Naive thymus-derived CD8-positive, alpha-beta T cell (primary cell): ENCODE measurements around the gene HIC2. TPM values are rescaled to one million over a fixed set of nuclear protein-coding genes. Genes with fewer than 3 reads are reported as not detected.
A peak's percentile ranks its signal among the peaks of the same experiment; 100 is the strongest.
"Not testable (repeated sequence)": the region's sequence is repeated elsewhere in the genome, so short reads cannot be mapped to it uniquely, and the experiment has no call there.

ENCODE experiments used
- ATAC-seq, 2 donors: fragments of 150-1000 bp; cut with Tn5 transposase in 1 of 2; sonication (Bioruptor Pico), chemical (Tn5 transposase) in 1 of 2; 1 replicate in 1 of 2; 2 replicates in 1 of 2; pipeline ENCODE4 v1.10.0; 2021; ENCODE audit warnings: mild to moderate bottlenecking in 2 of 2, moderate library complexity in 2 of 2
- POLR2A ChIA-PET: fragments of 350-600 bp; sonication (Branson Sonifier 250); formaldehyde crosslinking; loops from one replicate; lab custom pipeline; 2021; ENCODE audit warnings: antibody characterized with exemption; lab: Charles Lee
- DNase-seq, 10 donors: peaks; one replicate each; pipeline versions ENCODE4 v3.0.0 to v3.0.0-alpha.2; 2020 to 2022
- H3K27ac Mint-ChIP-seq, 10 donors: one replicate each; pipeline ENCODE4 v1.8.0; 2020 to 2022; ENCODE audit warnings: mild to moderate bottlenecking in 10 of 10, mixed read lengths in 10 of 10, moderate library complexity in 4 of 10, inconsistent platforms in 1 of 10
- H3K27me3 Mint-ChIP-seq, 5 donors: one replicate each; pipeline ENCODE4 v1.8.0; 2021 to 2022; ENCODE audit warnings: mixed read lengths in 5 of 5
- H3K36me3 Mint-ChIP-seq, 3 donors: one replicate each; pipeline ENCODE4 v1.8.0; 2020 to 2022; ENCODE audit warnings: mixed read lengths in 3 of 3, mild to moderate bottlenecking in 2 of 3, inconsistent platforms in 1 of 3
- H3K4me1 Mint-ChIP-seq, 4 donors: one replicate each; pipeline ENCODE4 v1.8.0; 2021 to 2022; ENCODE audit warnings: mixed read lengths in 4 of 4
- H3K4me3 Mint-ChIP-seq, 10 donors: one replicate each; pipeline ENCODE4 v1.8.0; 2020 to 2022; ENCODE audit warnings: mild to moderate bottlenecking in 10 of 10, mixed read lengths in 10 of 10, moderate library complexity in 6 of 10, inconsistent platforms in 1 of 10
- H3K9me3 Mint-ChIP-seq, 9 donors: one replicate each; pipeline ENCODE4 v1.8.0; 2020 to 2022; ENCODE audit warnings: mixed read lengths in 9 of 9, mild to moderate bottlenecking in 3 of 9, inconsistent platforms in 1 of 9, moderate library complexity in 1 of 9
- polyA plus RNA-seq, 3 donors: library from polyadenylated mRNA; unstranded; fragments of 300-500 nt; fragmentation: Illumina TruSeq; gene quantifications; one replicate each; pipeline ENCODE4 v1.2.3, GENCODE V29; 2021
- total RNA-seq, 8 experiments: library from RNA in 2 of 8; stranded (reverse) in 2 of 8; gene quantifications; one replicate each; pipeline ENCODE4 v1.2.3 and lab custom pipeline; 2021 to 2026

The HIC2 gene
- total and polyA plus RNA-seq, 5 experiments from 2014 or later = 0.77 to 11.3 (median 1.1) TPM

DNA sequence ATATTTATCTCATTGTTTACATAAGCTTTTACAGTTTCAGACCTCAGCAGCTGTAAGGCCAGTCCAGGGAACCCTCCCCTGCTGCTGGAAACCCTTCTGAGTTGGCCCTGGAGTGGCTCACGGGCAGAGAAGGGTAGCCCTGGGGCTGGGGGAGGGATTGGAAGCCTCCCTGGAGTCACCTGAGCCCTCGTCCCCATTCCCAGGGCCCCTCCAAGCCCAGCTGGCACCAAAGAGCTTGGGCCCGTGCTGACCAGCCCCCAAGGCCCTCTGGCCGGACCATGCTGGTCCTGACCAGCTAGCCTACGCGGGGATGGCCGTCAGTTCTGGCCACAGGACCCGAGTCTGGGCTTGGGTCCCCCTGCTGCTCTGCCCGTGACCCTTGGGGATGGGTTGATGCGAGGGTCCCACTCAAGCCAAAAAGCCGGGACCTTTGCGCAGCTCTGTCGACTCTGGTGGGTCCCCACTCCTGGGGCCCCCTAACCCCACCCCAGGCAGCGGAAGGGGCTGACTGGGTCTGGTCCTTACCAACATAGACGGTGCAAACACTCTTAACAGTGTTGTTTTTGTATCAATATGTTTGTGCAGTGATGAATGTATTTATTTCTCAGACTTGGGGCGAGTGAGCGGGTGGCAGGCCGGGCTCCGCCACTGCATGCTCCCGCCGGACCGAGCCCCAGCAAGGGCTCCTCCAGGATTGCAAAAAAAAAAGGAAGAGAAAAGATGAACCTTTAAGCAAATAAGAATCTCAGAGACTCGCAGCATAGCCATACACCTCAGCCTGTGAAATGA is 32.6 kb downstream of the HIC2 start:
- peaks cover 0 to 22% (median 0%) of the 10 kb centered on the region in 3 donors for H3K36me3 Mint-ChIP-seq
- no peaks in the 10 kb centered on the region for H3K9me3 Mint-ChIP-seq
- no peak for ATAC-seq
- no peak for DNase-seq
- H3K4me3 Mint-ChIP-seq = peak overlapping the region in 1 of 10 donors; percentile 30
- POLR2A ChIA-PET = no interaction called here
- no peaks in the 10 kb centered on the region for H3K27me3 Mint-ChIP-seq
- no peaks in the 10 kb centered on the region for H3K4me1 Mint-ChIP-seq
- peak overlapping the region in 1 of 10 donors; percentile 31 for H3K27ac Mint-ChIP-seq

GRCh38 chr22:21450320-21450831 is 33.2 kb downstream of the HIC2 start:
- Mint-ChIP-seq H3K4me3 (no peak overlapping the region), H3K27me3 (no peaks in the 10 kb centered on the region), H3K4me1 (no peaks in the 10 kb centered on the region), H3K36me3 (peaks cover 0 to 22% (median 0%) of the 10 kb centered on the region in 3 donors), H3K27ac (no peak overlapping the region), H3K9me3 (no peaks in the 10 kb centered on the region)
- ATAC-seq = no peak
- POLR2A ChIA-PET = no interaction called here
- DNase-seq = no peak

DNA sequence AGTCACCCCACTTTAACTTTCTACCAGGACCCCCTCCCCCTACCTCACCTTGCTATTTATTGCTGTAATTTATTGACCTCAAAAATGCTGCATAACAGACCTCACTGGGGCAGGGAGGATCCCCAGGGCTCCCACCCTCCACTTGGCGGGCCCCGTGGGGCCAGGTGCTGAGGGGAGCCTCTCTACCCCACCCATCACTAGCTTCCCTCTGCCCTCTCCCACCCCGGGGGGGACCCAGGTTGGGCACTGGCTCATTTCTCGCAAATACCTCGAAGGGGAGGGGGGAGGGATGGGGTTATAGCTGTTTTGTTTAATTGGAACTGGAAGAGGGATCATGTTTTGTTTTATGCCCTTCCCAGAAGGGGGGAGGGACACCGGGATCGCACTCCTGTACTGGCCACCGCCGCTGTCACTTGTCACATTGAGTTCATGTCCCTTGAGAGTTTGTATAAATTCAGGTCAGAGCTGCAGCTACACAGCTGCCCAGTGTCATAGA is 33.7 kb downstream of the HIC2 start:
- H3K9me3 Mint-ChIP-seq = no peaks in the 10 kb centered on the region
- POLR2A ChIA-PET = no interaction called here
- peaks cover 0 to 19% (median 0%) of the 10 kb centered on the region in 3 donors for H3K36me3 Mint-ChIP-seq
- H3K27ac Mint-ChIP-seq = no peak overlapping the region
- ATAC-seq (no peak), DNase-seq (no peak)
- no peaks in the 10 kb centered on the region for H3K27me3 Mint-ChIP-seq
- H3K4me1 Mint-ChIP-seq = no peaks in the 10 kb centered on the region
- H3K4me3 Mint-ChIP-seq = no peak overlapping the region

- POLR2A ChIA-PET = no interaction called here
- H3K27ac Mint-ChIP-seq = peak overlapping the region in 1 of 10 donors; percentile 72
- H3K36me3 Mint-ChIP-seq = peaks cover 0 to 12% (median 0%) of the 10 kb centered on the region in 3 donors
- no peaks in the 10 kb centered on the region for H3K9me3 Mint-ChIP-seq
- H3K27me3 Mint-ChIP-seq = no peaks in the 10 kb centered on the region
- no peaks in the 10 kb centered on the region for H3K4me1 Mint-ChIP-seq
- no peak for ATAC-seq
- DNase-seq = no peak
- H3K4me3 Mint-ChIP-seq = peak overlapping the region in 1 of 10 donors; percentile 20
Observed at GRCh38 chr22:21451545-21452520, 34.7 kb downstream of the HIC2 start.

DNA sequence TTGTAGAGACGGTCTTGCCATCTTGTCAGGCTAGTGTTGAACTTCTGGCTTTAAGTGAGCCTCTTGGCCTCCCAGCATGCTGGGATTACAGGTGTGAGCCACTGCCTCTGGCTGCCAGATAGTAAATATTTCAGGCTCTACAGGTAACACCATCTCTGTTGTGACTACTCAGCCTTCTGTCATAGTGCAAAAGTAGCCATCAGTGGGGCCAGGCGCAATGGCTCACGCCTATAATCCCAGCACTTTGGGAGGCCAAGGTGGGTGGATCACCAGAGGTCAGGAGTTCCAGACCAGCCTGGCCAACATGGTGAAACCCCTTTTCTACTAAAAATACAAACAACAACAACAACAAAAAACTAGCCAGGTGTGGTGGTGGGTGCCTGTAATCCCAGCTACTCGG is 35.5 kb downstream of the HIC2 start:
- H3K4me3 Mint-ChIP-seq, POLR2A ChIA-PET, H3K4me1 Mint-ChIP-seq, H3K9me3 Mint-ChIP-seq, DNase-seq, H3K27me3 Mint-ChIP-seq, H3K36me3 Mint-ChIP-seq, ATAC-seq: not testable (repeated sequence)
- H3K27ac Mint-ChIP-seq = peak overlapping the region in 1 of 10 donors; percentile 72

GRCh38 chr22:21454998-21455333 is 37.8 kb downstream of the HIC2 start:
- H3K27me3 Mint-ChIP-seq, H3K4me1 Mint-ChIP-seq, H3K27ac Mint-ChIP-seq, ATAC-seq, H3K36me3 Mint-ChIP-seq, POLR2A ChIA-PET, DNase-seq, H3K9me3 Mint-ChIP-seq, H3K4me3 Mint-ChIP-seq: not testable (repeated sequence)

- no peaks in the 10 kb centered on the region for H3K27me3 Mint-ChIP-seq
- ATAC-seq = no peak
- no peak overlapping the region for H3K27ac Mint-ChIP-seq
- H3K9me3 Mint-ChIP-seq = no peaks in the 10 kb centered on the region
- POLR2A ChIA-PET = no interaction called here
- no peaks in the 10 kb centered on the region for H3K36me3 Mint-ChIP-seq
- no peak overlapping the region for H3K4me3 Mint-ChIP-seq
- DNase-seq = no peak
- H3K4me1 Mint-ChIP-seq = no peaks in the 10 kb centered on the region
Observed at GRCh38 chr22:21455334-21456089, 38.3 kb downstream of the HIC2 start.

DNA sequence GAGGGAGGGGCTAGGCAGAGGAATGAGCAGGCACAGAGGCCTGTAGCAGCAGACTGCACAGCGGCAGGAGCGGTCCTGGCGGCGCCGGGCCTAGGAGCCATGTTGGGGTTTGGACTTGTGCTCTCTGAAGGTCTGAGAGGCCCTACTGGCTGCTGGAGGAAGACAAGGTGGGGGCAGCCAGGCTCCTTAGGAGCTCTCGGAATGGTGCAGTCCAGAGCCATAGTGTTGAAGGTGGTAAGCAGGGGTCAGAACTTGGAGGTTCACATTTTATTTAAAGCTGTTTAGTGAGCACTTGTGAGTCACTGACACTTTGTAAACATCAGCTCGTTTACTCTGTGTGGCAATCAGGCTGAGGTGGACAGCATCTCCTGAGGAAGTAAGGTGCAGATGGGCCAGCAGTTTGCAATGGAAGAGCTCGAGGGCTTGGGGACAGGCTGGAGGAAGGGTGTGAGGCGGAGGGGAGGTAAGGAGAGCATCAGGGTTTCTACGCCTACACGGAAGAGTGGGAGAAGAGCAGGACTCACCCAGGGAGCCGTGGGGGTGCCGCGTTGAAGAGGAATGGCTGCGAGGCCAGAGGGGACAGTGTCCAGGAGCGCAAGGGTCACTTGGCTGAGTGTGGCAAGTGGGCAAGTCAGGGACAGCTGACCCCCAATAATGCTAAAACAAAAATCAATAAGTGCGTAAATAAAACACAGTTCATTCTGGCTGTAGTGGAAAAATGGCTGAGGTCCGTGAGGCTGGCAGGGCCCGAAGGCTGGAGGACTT is 40.0 kb downstream of the HIC2 start:
- DNase-seq (no peak), ATAC-seq (no peak)
- H3K4me3 Mint-ChIP-seq = no peak overlapping the region
- no peaks in the 10 kb centered on the region for H3K36me3 Mint-ChIP-seq
- POLR2A ChIA-PET = no interaction called here
- H3K4me1 Mint-ChIP-seq = no peaks in the 10 kb centered on the region
- peak overlapping the region in 1 of 10 donors; percentile 49 for H3K27ac Mint-ChIP-seq
- H3K27me3 Mint-ChIP-seq = no peaks in the 10 kb centered on the region
- H3K9me3 Mint-ChIP-seq = no peaks in the 10 kb centered on the region

DNA sequence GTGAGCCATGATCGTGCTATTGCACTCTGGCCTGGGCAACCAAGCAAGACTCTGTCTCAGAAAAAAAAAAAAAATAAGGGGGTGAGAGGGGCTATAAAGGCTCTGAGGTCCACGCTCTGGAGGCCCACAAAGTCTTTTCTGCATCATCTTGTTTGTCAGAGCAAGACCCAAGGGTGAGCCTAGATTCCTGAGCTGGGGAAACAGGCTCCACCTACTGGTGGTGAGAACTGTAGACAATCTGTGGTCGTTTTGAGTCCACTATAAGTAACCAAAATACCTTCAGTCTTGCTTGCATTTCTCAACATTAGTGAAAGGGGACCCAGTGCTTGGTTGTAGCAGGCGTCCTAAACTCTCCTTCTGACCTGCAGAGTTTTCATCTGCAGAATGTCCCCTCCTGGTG is 45.5 kb downstream of the HIC2 start:
- DNase-seq, H3K36me3 Mint-ChIP-seq, H3K9me3 Mint-ChIP-seq, ATAC-seq, POLR2A ChIA-PET, H3K27ac Mint-ChIP-seq, H3K4me3 Mint-ChIP-seq, H3K27me3 Mint-ChIP-seq, H3K4me1 Mint-ChIP-seq: not testable (repeated sequence)

DNA sequence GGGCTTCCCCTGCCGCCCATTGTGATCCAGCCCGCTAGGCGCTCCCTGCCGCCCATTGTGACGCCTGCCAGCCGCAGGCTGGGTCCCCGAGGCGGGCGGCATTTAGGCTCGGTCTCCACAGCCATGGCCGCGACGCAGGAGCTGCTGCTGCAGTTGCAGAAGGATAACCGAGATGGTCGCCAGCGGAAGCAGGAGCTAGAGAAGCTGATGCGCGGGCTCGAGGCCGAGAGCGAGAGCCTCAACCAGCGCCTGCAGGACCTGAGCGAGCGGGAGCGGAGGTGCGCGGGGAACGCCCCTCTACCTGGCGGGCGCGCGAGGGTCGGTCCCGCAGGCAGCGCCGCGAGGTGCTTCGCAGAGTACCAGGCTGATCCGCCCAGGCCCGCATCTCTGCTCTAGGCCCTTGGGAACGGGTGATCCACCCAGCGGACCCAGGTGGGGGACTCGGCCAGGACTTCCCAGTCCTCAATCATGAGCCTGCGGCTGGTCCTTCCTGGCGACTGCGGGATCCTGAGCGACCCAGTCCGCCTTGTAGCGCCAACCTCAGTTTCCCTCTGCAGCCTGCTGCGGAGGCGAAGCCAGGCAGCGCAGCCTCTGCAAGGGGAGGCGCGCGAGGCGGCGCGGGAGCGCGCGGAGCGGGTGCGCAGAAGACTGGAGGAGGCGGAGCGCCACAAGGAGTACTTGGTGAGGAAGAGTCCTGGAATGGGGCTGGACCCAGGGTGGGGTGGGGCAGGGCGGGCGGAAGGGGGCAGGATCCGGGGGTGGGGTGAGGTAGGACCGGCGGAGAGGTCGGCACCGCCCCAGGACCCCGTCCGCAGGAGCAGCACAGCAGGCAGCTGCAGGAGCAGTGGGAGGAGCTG is 50.4 kb downstream of the HIC2 start, which contains the start of gene TMEM191C:
TMEM191C (plus strand) TSS at position 51 of the 857 bp plus-strand sequence; CDS start at position 124, 73 bp downstream.
- H3K4me1 Mint-ChIP-seq, POLR2A ChIA-PET, H3K27me3 Mint-ChIP-seq, H3K36me3 Mint-ChIP-seq, H3K9me3 Mint-ChIP-seq: not testable (repeated sequence)
- H3K27ac Mint-ChIP-seq = peak within 1 kb of the TSS; percentile 76 to 99 (median 97)
- peak within 1 kb of the TSS; percentile 86 to 96 (median 90) for H3K4me3 Mint-ChIP-seq
- DNase-seq (peak in 2 of 10 donors; percentile 13 to 21), ATAC-seq (peak; percentile 7 to 16)
